ENCODE data around the gene GPR132. TPM values are rescaled to one million over a fixed set of nuclear protein-coding genes. Genes with fewer than 3 reads are reported as not detected.
"Not testable (repeated sequence)": the region's sequence is repeated elsewhere in the genome, so short reads cannot be mapped to it uniquely, and the experiment has no call there.

The GPR132 gene
- total RNA-seq, 1 experiment from 2014 or later = not detected

GRCh38 chr14:105041841-105042765 is 23.1 kb downstream of the GPR132 start:
- DNase-seq = no peak
- no peak overlapping the region for H3K27ac ChIP-seq
- ChIA-PET CTCF (no interaction called here), POLR2A (ENCODE audit: unreplicated experiment) (interaction anchor here (0.6 kb wide), 1 partner anchor 21 kb away, joined by 5 read pairs; no protein-coding TSS in a partner anchor)
- H3K27me3 ChIP-seq (ENCODE audit: insufficient read depth, low read depth) = no peaks in the 10 kb centered on the region
- no peaks in the 10 kb centered on the region for H3K4me1 ChIP-seq (replicated peaks; ENCODE audit: insufficient read depth)
- no peaks in the 10 kb centered on the region for H4K20me1 ChIP-seq (ENCODE audit: insufficient read depth)
- H3K9me2 ChIP-seq (ENCODE audit: insufficient read depth) = no peaks in the 10 kb centered on the region
- TF ChIP-seq EZH2 (IDR thresholded peaks at IDR 0.05; ENCODE audit: low read depth) = no peak
- no peak for TF ChIP-seq CTCF (conservative IDR thresholded peaks at IDR 0.05)
- no peaks in the 10 kb centered on the region for H3K79me2 ChIP-seq (ENCODE audit: low read depth)
- no peak overlapping the region for H3K4me2 ChIP-seq
- H3K9me3 ChIP-seq (ENCODE audit: insufficient read depth, low read depth) = no peaks in the 10 kb centered on the region
- BruUV-seq (replicated peaks) = no TSS peak
- no peaks in the 10 kb centered on the region for H3K36me3 ChIP-seq (ENCODE audit: low read depth)
- intact Hi-C loops (cut with micrococcal nuclease; ENCODE audit: unreplicated experiment) = no loop called here
- peaks cover 5% of the 10 kb centered on the region; the same call in 1 of the 2 replicates for H3F3A ChIP-seq (ENCODE audit: insufficient read depth, low read depth)
- H2AFZ ChIP-seq = no peak overlapping the region
- no peak overlapping the region for H3K4me3 ChIP-seq

GRCh38 chr14:105039458-105040205 is 25.6 kb downstream of the GPR132 start:
- Histone ChIP-seq H2AFZ (no peak overlapping the region), H3F3A (ENCODE audit: insufficient read depth, low read depth) (peaks cover 6% of the 10 kb centered on the region; the same call in 1 of the 2 replicates), H3K36me3 (ENCODE audit: low read depth) (no peaks in the 10 kb centered on the region), H3K27ac (no peak overlapping the region), H4K20me1 (ENCODE audit: insufficient read depth) (no peaks in the 10 kb centered on the region), H3K9me3 (ENCODE audit: insufficient read depth, low read depth) (no peaks in the 10 kb centered on the region), H3K79me2 (ENCODE audit: low read depth) (no peaks in the 10 kb centered on the region), H3K4me2 (no peak overlapping the region), H3K4me3 (no peak overlapping the region), H3K4me1 (replicated peaks; ENCODE audit: insufficient read depth) (no peaks in the 10 kb centered on the region), H3K9me2 (ENCODE audit: insufficient read depth) (no peaks in the 10 kb centered on the region), H3K27me3 (ENCODE audit: insufficient read depth, low read depth) (no peaks in the 10 kb centered on the region)
- intact Hi-C loops (cut with micrococcal nuclease; ENCODE audit: unreplicated experiment) = no loop called here
- ChIA-PET POLR2A (ENCODE audit: unreplicated experiment) (no interaction called here), CTCF (interaction anchor here (0.6 kb wide), 1 partner anchor 185 kb away, joined by 8 read pairs; no protein-coding TSS in a partner anchor)
- no peak for DNase-seq
- no TSS peak for BruUV-seq (replicated peaks)
- TF ChIP-seq EZH2 (IDR thresholded peaks at IDR 0.05; ENCODE audit: low read depth) (no peak), CTCF (conservative IDR thresholded peaks at IDR 0.05) (no peak)

- H3K4me3 ChIP-seq; H3K36me3 ChIP-seq (ENCODE audit: low read depth); intact Hi-C loops (cut with micrococcal nuclease; ENCODE audit: unreplicated experiment); H3K9me2 ChIP-seq (ENCODE audit: insufficient read depth); H3K9me3 ChIP-seq (ENCODE audit: insufficient read depth, low read depth); DNase-seq; POLR2A ChIA-PET (ENCODE audit: unreplicated experiment); H3K27me3 ChIP-seq (ENCODE audit: insufficient read depth, low read depth); H3K27ac ChIP-seq; H3K4me2 ChIP-seq; H2AFZ ChIP-seq; H3K79me2 ChIP-seq (ENCODE audit: low read depth); H4K20me1 ChIP-seq (ENCODE audit: insufficient read depth); CTCF ChIA-PET; BruUV-seq (replicated peaks): not testable (repeated sequence)
- peaks cover 23% of the 10 kb centered on the region for H3F3A ChIP-seq (ENCODE audit: insufficient read depth, low read depth)
- H3K4me1 ChIP-seq (replicated peaks; ENCODE audit: insufficient read depth) = peaks cover 27% of the 10 kb centered on the region
Measured at GRCh38 chr14:105035616-105036015, 29.6 kb downstream of the GPR132 start.

Data from PC-9 (cell line).